Measurements from ENCODE around the gene ADGRD2.
A peak's percentile ranks its signal among the peaks of the same experiment; 100 is the strongest.

The ADGRD2 gene

DNA sequence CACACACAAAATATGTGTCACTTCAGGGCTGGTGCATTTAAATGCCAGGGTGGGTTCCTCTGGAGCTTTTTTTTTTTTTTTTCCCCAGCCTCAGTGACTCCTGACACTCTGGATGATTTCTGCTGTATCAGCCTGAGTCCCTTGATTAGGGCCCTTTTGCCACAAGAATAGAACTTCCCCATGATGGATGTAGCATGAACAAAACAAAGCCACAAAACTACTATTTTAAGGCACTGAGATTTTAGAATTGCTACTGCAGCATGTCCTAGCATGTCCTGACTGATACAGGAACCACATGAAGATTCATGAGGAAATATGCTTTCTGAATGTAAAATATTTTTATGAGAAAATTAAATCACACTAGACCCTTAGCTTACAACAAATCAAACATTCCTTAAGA, 13.9 kb upstream of the ADGRD2 start:
- no peak for DNase-seq (ENCODE audit: low spot score)

- DNase-seq (ENCODE audit: low spot score): no peak
These were observed 13.2 kb upstream of the ADGRD2 start for GRCh38 chr9:124437086-124437485.

GRCh38 chr9:124438091-124438490, 12.2 kb upstream of the ADGRD2 start:
- no peak for DNase-seq (ENCODE audit: low spot score)

- DNase-seq (ENCODE audit: low spot score): no peak
These were observed 11.2 kb upstream of the ADGRD2 start for GRCh38 chr9:124439086-124439485.

DNA sequence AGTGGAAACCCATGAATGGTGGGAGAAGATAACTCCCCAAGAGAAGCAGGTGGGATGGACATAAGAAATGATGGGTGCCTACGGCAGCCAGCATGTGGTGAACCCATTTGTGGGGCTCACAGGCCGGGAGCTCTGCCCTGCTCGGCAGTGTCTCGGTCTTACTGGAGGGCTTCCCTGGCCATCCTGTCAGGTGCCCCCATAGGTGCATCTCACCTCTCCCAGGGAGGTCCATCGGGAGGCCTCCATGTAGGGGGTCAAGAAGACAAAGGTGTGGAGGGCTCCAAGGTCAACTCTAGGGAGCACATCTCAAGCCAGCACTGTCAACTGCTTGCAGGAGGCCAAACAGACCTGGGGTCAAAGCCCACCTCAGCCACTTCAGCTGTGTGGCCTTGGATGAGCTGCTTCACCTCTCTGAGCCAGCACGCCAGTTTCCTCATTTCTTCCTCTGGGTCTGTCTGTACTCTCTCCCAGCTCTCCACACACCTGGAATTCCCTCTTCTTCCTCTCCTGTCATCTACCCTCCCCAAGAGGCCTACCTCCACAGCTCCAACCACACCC, 10.5 kb upstream of the ADGRD2 start:
- no peak for DNase-seq (ENCODE audit: low spot score)

DNA sequence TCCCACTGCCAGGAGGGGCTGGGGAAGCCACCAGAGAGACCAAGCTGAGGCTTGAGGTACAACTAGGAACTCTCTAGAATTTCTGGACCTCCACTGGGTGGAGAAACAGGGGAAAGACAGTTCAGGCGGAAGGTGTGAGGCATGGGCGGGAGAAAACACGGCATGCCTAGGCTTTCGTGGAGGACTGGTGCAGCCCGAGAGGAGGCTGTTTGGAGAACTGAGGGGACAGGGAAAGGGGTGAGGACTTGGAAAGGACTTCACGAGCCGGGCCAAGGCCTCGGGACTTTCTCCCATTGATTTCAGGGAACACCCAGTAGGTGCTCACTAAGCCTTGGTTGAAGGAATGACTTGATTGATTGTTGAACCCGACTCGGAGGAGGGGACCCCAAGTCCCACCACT, 9.5 kb upstream of the ADGRD2 start:
- no peak for DNase-seq (ENCODE audit: low spot score)

- DNase-seq (ENCODE audit: low spot score): no peak
These were observed 9.0 kb upstream of the ADGRD2 start for GRCh38 chr9:124441291-124441690.

- no peak for DNase-seq (ENCODE audit: low spot score)
These were observed 7.9 kb upstream of the ADGRD2 start for GRCh38 chr9:124442379-124442778.

- DNase-seq (ENCODE audit: low spot score): no peak
These were observed 7.4 kb upstream of the ADGRD2 start for GRCh38 chr9:124442826-124443225.

GRCh38 chr9:124443625-124444024, 6.6 kb upstream of the ADGRD2 start:
- no peak for DNase-seq (ENCODE audit: low spot score)

DNA sequence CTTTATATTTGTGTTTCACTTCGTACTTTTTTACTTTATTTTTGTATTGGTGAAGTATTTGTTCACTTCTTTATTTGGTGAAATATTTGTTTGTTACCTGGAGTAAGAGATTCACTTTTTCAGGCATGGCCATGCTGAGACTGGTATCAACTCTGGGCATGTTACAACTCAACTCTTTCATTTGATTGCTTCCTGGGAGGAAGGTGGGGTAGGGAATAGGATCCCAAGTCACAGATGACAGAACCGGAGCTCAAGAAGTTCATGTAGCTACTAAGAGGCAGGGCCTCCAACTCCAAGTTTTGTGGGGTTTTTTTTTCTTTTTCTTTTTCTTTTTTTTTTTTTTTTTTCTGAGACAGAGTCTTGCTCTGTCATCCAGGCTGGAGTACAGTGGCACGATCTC, 6.1 kb upstream of the ADGRD2 start:
- DNase-seq (ENCODE audit: low spot score): no peak

DNA sequence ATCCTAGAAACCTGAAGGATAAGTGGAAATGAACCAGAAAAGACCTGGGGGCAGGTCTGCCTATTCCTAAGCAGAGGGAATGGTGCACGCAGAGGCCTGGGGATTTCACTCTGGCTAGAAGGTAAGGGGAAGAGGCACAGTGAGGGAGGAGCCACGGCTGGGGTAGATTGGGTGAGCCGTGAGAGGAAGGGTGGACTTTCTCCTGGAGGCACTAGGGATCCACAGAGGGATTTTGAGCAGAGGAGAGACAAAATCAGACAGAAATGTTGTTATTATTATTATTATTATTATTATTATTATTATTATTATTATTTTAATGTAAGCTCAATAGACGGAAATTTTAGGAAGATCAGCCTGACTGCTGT, 3.0 kb upstream of the ADGRD2 start:
- peak; percentile 5 for DNase-seq (ENCODE audit: low spot score)

DNA sequence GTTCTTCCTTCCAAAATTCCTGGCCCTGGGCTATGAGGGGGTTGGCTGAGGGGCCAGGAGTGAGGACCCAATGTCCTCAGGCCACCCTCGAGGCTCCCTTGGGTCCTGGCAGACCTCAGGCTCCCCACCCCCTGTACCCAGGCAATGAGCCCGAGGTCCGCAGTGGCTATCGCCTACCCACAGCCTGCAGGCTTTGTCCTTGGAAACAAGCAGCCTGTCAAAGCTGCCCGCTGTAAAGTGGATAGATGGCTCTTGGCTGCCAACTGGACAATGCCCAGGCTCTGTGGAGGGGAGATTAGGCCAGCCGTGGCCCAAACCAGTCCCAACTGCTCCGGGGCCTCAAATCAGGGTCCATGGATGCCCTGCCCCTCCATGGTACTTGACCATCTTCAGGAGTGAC, 2.2 kb upstream of the ADGRD2 start:
- no peak for DNase-seq (ENCODE audit: low spot score)

- DNase-seq (ENCODE audit: low spot score): peak; percentile 9
These were observed 685 bp upstream of the ADGRD2 start for GRCh38 chr9:124449381-124450151.

- DNase-seq (ENCODE audit: low spot score): no peak
These were observed 845 bp downstream of the ADGRD2 start for GRCh38 chr9:124450931-124451661.

- no peak for DNase-seq (ENCODE audit: low spot score)
These were observed 2.1 kb downstream of the ADGRD2 start for GRCh38 chr9:124452326-124452725.

GRCh38 chr9:124452841-124453585, 2.8 kb downstream of the ADGRD2 start:
- DNase-seq (ENCODE audit: low spot score): no peak

DNA sequence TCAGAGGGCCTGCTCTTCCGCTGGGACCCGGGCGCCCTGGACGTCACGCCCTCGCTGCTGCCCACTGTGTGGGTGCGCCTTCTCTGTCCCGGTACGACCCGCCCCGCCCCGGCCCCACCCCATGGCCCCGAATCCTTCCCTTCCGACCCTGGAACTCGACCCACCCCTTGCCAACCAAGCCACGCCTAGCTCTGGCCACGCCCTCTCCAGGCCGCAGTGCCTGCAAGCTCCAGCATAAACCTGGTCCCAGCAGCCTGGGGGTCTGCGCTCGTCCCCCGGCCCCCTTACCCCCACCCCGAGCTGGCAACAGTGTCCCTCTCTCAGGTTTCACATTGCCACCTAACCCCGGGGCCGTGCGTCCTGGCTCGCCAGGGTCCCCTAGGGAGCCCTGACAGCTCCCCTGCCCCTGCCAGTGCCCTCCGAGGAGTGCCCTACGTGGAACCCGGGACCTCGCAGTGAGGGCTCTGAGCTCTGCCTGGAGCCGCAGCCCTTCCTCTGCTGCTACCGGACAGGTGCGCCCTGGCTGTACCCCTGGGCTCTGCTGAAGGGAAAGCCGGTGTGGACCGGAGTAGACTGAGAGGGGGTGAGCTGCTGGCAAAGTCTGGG, 3.4 kb downstream of the ADGRD2 start:
- DNase-seq (ENCODE audit: low spot score): no peak

- no peak for DNase-seq (ENCODE audit: low spot score)
These were observed 4.0 kb downstream of the ADGRD2 start for GRCh38 chr9:124454296-124454695.

DNA sequence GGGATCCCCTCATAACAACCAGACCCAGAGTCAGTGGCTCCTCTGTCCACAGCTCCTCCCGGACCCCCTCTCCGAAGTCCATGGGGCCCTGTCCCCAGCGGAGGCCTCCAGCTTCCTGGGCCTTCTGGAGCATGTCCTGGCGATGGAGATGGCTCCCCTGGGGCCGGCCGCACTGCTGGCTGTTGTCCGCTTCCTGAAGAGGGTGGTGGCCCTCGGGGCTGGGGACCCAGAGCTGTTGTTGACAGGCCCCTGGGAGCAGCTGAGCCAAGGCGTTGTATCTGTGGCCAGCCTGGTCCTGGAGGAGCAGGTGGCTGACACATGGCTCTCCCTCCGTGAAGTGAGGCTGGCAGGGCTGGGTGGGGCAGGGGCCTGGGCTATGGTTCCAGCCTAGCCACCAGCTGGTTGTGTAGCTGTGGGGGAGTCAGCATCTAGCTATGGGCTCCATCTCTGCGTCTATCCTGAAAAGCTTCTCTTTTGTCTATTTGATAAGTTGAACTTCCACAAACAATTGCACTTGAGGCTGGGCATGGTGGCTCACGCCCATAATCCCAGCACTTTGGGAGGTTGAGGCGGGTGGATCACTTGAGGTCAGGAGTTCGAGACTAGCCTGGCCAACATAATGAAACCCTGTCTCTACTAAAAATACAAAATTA, 4.7 kb downstream of the ADGRD2 start:
- DNase-seq (ENCODE audit: low spot score): no peak

- DNase-seq (ENCODE audit: low spot score): no peak
These were observed 5.6 kb downstream of the ADGRD2 start for GRCh38 chr9:124455820-124456219.
